ENCODE data around the gene NPTN.

DNA sequence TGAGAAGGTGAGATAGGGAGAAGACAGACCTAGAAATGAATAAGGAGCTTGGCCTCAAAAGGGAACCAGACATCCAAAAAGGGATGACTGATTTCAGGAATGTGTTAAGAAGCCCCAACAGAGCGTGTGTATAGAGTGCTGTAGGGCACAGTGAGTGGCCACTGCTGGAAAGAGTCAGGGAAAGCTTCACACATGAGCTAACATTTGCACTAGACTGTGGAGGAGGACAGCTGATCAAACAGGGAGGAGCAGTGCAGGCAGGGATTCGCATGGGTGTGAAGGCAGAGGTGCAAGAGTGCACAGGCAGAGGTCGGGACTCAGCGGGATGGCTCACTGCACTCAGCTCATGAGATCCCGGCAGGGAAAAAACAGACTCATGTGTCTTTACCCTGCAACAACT is 61.8 kb downstream of the NPTN start:
- TF ChIP-seq GATA2 (IDR thresholded peaks at IDR 0.05; ENCODE audit: low read depth, low read length) (no peak), GATA3 (IDR thresholded peaks at IDR 0.05; ENCODE audit: low read depth, low read length) (no peak)
